Sigmoid colon (tissue), 4 donors: ENCODE results near the gene OMP.

ENCODE experiments used
- EP300 ChIP-seq, 4 donors: sonication (generic); formaldehyde crosslinking; IDR thresholded peaks; one replicate each; pipeline ENCODE4 v1.6.1; 2017; ENCODE audit warnings: antibody characterized with exemption in 4 of 4
- POLR2A ChIP-seq, 2 donors: fragments of 450-650 bp; IDR thresholded peaks; one replicate each; pipeline ENCODE4 v1.6.1; 2016; ENCODE audit warnings: antibody characterized with exemption in 2 of 2, mild to moderate bottlenecking in 2 of 2, moderate library complexity in 2 of 2
- POLR2AphosphoS5 ChIP-seq, 4 donors: sonication (generic); formaldehyde crosslinking; IDR thresholded peaks; one replicate each; pipeline ENCODE4 v1.6.1; 2017; ENCODE audit warnings: antibody characterized with exemption in 4 of 4
- TF ChIP-seq, protein P1 (sequence below), 4 experiments: fragments of 450-650 bp in 3 of 4; fragments of 200-600 bp in 1 of 4; IDR thresholded peaks; one replicate each; pipeline ENCODE4 v1.5.1; 2016 to 2019; ENCODE audit warnings: antibody characterized with exemption in 4 of 4, mild to moderate bottlenecking in 3 of 4, moderate library complexity in 2 of 4

DNA sequence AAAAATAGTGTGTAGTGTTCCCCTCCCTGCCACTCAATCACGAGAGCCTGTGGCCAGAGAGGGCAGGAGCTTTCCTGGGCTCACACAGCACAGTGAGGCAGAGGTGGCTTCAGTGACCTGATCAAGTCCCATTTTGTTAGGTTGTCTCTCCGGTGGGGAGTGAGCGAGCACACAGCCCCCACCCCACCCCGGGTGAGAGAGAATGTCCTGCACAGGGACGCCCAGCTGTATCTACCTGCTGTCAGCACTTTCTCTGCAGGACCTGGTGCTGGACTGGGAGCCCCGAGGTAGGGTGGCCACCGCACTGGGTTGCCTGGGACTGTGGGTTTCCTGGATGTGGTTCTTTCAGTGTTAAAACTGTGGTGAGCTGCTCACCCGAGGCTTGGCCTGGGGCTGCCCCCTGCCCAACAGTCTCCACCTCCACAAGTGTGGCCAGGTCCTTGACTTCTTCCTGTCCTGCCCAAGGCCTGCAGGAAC, 29.8 kb upstream of the OMP start:
- TF ChIP-seq POLR2AphosphoS5 (IDR thresholded peaks at IDR 0.05) (no peak), POLR2A (IDR thresholded peaks at IDR 0.05) (no peak), EP300 (IDR thresholded peaks at IDR 0.05) (no peak)
- TF ChIP-seq, protein P1, sequence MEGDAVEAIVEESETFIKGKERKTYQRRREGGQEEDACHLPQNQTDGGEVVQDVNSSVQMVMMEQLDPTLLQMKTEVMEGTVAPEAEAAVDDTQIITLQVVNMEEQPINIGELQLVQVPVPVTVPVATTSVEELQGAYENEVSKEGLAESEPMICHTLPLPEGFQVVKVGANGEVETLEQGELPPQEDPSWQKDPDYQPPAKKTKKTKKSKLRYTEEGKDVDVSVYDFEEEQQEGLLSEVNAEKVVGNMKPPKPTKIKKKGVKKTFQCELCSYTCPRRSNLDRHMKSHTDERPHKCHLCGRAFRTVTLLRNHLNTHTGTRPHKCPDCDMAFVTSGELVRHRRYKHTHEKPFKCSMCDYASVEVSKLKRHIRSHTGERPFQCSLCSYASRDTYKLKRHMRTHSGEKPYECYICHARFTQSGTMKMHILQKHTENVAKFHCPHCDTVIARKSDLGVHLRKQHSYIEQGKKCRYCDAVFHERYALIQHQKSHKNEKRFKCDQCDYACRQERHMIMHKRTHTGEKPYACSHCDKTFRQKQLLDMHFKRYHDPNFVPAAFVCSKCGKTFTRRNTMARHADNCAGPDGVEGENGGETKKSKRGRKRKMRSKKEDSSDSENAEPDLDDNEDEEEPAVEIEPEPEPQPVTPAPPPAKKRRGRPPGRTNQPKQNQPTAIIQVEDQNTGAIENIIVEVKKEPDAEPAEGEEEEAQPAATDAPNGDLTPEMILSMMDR (IDR thresholded peaks at IDR 0.05), result no peak
